SK-N-SH treated with all-trans-retinoic acid at 6 μM for 48 hours (cell line): ENCODE results near the gene TTC21B.
"Not testable (repeated sequence)": the region's sequence is repeated elsewhere in the genome, so short reads cannot be mapped to it uniquely, and the experiment has no call there.

Experiments used
- ATAC-seq: fragments of 200-7000 bp; cut with Tn5 transposase; 3 replicates; pipeline ENCODE4 v1.9.1; 2020; ENCODE audit warnings: mild to moderate bottlenecking, moderate library complexity
- ARNTL ChIP-seq: fragments of 450-650 bp; formaldehyde crosslinking; IDR thresholded peaks from 2 replicates; pipeline ENCODE4 v1.5.0; 2020; ENCODE audit warnings: low read depth, mild to moderate bottlenecking, moderate library complexity, borderline replicate concordance
- BACH2 ChIP-seq: fragments of 250-450 bp; sonication (Bioruptor Pico); IDR thresholded peaks from 2 replicates; pipeline ENCODE4 v1.9.0; 2021; ENCODE audit warnings: mild to moderate bottlenecking, borderline replicate concordance
- CSDC2 ChIP-seq: fragments of 250-450 bp; sonication (Bioruptor Pico); IDR thresholded peaks from 2 replicates; pipeline ENCODE4 v1.5.0; 2020; ENCODE audit warnings: mild to moderate bottlenecking, moderate library complexity
- CSRNP3 ChIP-seq: fragments of 250-450 bp; sonication (Bioruptor Pico); IDR thresholded peaks from 2 replicates; pipeline ENCODE4 v1.5.1; 2021; ENCODE audit warnings: mild to moderate bottlenecking, moderate library complexity
- ESRRG ChIP-seq: fragments of 250-450 bp; sonication (Bioruptor Pico); IDR thresholded peaks from 2 replicates; pipeline ENCODE4 v1.6.1; 2021; ENCODE audit warnings: mild to moderate bottlenecking
- ISL1 ChIP-seq: fragments of 250-450 bp; sonication (Bioruptor Pico); IDR thresholded peaks from 2 replicates; pipeline ENCODE4 v2.1.2; 2022; ENCODE audit warnings: mild to moderate bottlenecking, moderate library complexity
- OSR1 ChIP-seq: fragments of 250-450 bp; sonication (Bioruptor Pico); IDR thresholded peaks from 2 replicates; pipeline ENCODE4 v1.8.0; 2022; ENCODE audit warnings: moderate library complexity, mild to moderate bottlenecking, inconsistent platforms
- PATZ1 ChIP-seq: fragments of 250-450 bp; sonication (Bioruptor Pico); IDR thresholded peaks from 2 replicates; pipeline ENCODE4 v1.8.0; 2020; ENCODE audit warnings: mild to moderate bottlenecking, moderate library complexity, borderline replicate concordance
- POU6F1 ChIP-seq: fragments of 250-450 bp; sonication (Bioruptor Pico); IDR thresholded peaks from 2 replicates; pipeline ENCODE4 v1.8.0; 2021; ENCODE audit warnings: low read depth, mild to moderate bottlenecking, moderate library complexity, borderline replicate concordance
- PPARA ChIP-seq: fragments of 250-450 bp; sonication (Bioruptor Pico); IDR thresholded peaks from 2 replicates; pipeline ENCODE4 v1.5.0; 2020; ENCODE audit warnings: mild to moderate bottlenecking, borderline replicate concordance
- SNAI2 ChIP-seq: fragments of 250-450 bp; sonication (Bioruptor Pico); IDR thresholded peaks from 2 replicates; pipeline ENCODE4 v1.5.0; 2020; ENCODE audit warnings: mild to moderate bottlenecking, moderate library complexity
- TCF4 ChIP-seq: fragments of 250-450 bp; sonication (Bioruptor Pico); IDR thresholded peaks from 2 replicates; pipeline ENCODE4 v1.8.0; 2021; ENCODE audit warnings: mild to moderate bottlenecking, moderate library complexity, borderline replicate concordance
- TOX ChIP-seq: fragments of 250-450 bp; sonication (Bioruptor Pico); IDR thresholded peaks from 2 replicates; pipeline ENCODE4 v1.8.0; 2021; ENCODE audit warnings: mild to moderate bottlenecking, moderate library complexity, borderline replicate concordance
- TSHZ2 ChIP-seq: fragments of 250-450 bp; sonication (Bioruptor Pico); IDR thresholded peaks from 2 replicates; pipeline ENCODE4 v1.5.0; 2020; ENCODE audit warnings: mild to moderate bottlenecking, moderate library complexity
- ZC3H10 ChIP-seq: fragments of 250-450 bp; sonication (Bioruptor Pico); IDR thresholded peaks from 2 replicates; pipeline ENCODE4 v1.5.1; 2021; ENCODE audit warnings: mild to moderate bottlenecking, moderate library complexity
- ZFP3 ChIP-seq: fragments of 250-450 bp; sonication (Bioruptor Pico); IDR thresholded peaks from 2 replicates; pipeline ENCODE4 v1.5.0; 2020; ENCODE audit warnings: mild to moderate bottlenecking, moderate library complexity
- ZFP30 ChIP-seq: fragments of 450-650 bp; formaldehyde crosslinking; IDR thresholded peaks from 2 replicates; pipeline ENCODE4 v1.5.0; 2022; ENCODE audit warnings: mild to moderate bottlenecking, moderate library complexity
- ZNF565 ChIP-seq: fragments of 450-650 bp; formaldehyde crosslinking; conservative IDR thresholded peaks from 2 replicates; pipeline ENCODE4 v1.5.0; 2020; ENCODE audit warnings: low read depth, mild to moderate bottlenecking, moderate library complexity
- ZNF70 ChIP-seq: fragments of 450-650 bp; formaldehyde crosslinking; IDR thresholded peaks from 2 replicates; pipeline ENCODE4 v1.5.0; 2020; ENCODE audit warnings: mild to moderate bottlenecking, moderate library complexity
- ZNF8 ChIP-seq: fragments of 450-650 bp; formaldehyde crosslinking; IDR thresholded peaks from 2 replicates; pipeline ENCODE4 v1.5.0; 2020; ENCODE audit warnings: mild to moderate bottlenecking, moderate library complexity

Gene TTC21B

GRCh38 chr2:165864296-165864695 is 89.3 kb downstream of the TTC21B start:
- no peak for ATAC-seq
- TF ChIP-seq ZFP30 (no peak), ZNF565 (CRISPR knock-in tag) (no peak), POU6F1 (no peak), PATZ1 (CRISPR knock-in tag) (no peak), CSDC2 (CRISPR knock-in tag) (no peak)

GRCh38 chr2:165863810-165864261 is 89.7 kb downstream of the TTC21B start:
- no peak for TF ChIP-seq TCF4 (CRISPR knock-in tag)
- TF ChIP-seq CSRNP3 (CRISPR knock-in tag): no peak
- TF ChIP-seq BACH2 (CRISPR knock-in tag): no peak
- no peak for TF ChIP-seq ARNTL (CRISPR knock-in tag)
- no peak for TF ChIP-seq ZFP30
- no peak for TF ChIP-seq ZNF70
- TF ChIP-seq TOX (CRISPR knock-in tag): no peak
- no peak for TF ChIP-seq ZNF8 (CRISPR knock-in tag)
- no peak for TF ChIP-seq TSHZ2
- TF ChIP-seq PPARA (CRISPR knock-in tag): no peak
- no peak for ATAC-seq

GRCh38 chr2:165861083-165861482 is 92.5 kb downstream of the TTC21B start:
- ATAC-seq: not testable (repeated sequence)

- not testable (repeated sequence) for ATAC-seq
Observed at GRCh38 chr2:165859723-165860122, 93.9 kb downstream of the TTC21B start.

- TF ChIP-seq ZNF565 (CRISPR knock-in tag) (no peak), TCF4 (CRISPR knock-in tag) (no peak), ZFP30 (no peak), ZNF70 (no peak), POU6F1 (no peak), ISL1 (no peak)
- no peak for ATAC-seq
Observed at GRCh38 chr2:165857876-165858275, 95.7 kb downstream of the TTC21B start.

GRCh38 chr2:165852394-165852793 is 101.2 kb downstream of the TTC21B start:
- no peak for ATAC-seq
- TF ChIP-seq ZC3H10: no peak
- no peak for TF ChIP-seq ZFP30
- no peak for TF ChIP-seq ARNTL (CRISPR knock-in tag)
- TF ChIP-seq ESRRG (CRISPR knock-in tag): no peak
- no peak for TF ChIP-seq TSHZ2
- no peak for TF ChIP-seq PPARA (CRISPR knock-in tag)
- no peak for TF ChIP-seq TOX (CRISPR knock-in tag)
- TF ChIP-seq ZNF70: no peak
- no peak for TF ChIP-seq OSR1 (CRISPR knock-in tag)
- TF ChIP-seq SNAI2 (CRISPR knock-in tag): no peak
- TF ChIP-seq BACH2 (CRISPR knock-in tag): no peak
- TF ChIP-seq ZFP3 (CRISPR knock-in tag): no peak
- TF ChIP-seq ISL1: no peak
